Measurements from ENCODE around the gene ANTKMT. TPM values are rescaled to one million over a fixed set of nuclear protein-coding genes. Genes with fewer than 3 reads are reported as not detected.

The ANTKMT gene
- total RNA-seq, 1 experiment from 2014 or later: 55.0 TPM

DNA sequence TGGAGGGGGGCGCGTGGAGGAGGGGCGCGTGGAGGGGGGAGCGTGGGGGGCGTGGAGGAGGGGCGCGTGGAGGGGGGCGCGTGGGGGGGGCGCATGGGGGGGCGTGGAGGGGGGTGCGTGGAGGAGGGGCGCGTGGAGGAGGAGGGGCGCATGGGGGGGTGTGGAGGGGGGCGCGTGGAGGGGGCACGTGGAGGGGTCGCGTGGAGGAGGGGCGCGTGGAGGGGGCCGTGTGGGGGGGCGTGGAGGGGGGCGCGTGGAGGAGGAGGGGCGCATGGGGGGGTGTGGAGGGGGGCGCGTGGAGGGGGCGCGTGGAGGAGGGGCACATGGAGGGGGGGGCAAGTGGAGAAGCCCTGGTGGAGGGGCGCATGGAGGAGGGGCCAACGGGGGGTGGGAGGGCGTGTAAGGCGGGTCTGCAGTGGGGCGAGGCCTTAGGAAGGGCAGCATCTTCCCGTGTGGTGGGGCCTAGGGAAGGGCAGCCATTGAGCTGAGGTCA lies 46.8 kb downstream of the ANTKMT start:
- intact Hi-C loops (cut with micrococcal nuclease; ENCODE audit: unreplicated experiment): no loop called here

DNA sequence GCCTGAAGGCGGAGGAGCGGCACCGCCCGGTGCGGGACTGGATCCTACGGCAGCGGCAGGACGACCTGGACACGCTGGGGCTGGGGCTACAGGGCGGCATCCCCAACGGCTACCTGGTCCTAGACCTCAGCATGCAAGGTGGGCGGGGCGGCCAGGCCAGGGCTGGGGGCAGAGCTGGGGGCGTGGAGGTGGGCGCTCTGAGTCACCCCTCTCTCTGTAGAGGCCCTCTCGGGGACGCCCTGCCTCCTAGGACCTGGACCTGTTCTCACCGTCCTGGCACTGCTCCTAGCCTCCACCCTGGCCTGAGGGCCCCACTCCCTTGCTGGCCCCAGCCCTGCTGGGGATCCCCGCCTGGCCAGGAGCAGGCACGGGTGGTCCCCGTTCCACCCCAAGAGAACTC lies 47.5 kb downstream of the ANTKMT start:
- H2AFZ ChIP-seq: no peak overlapping the region
- BruUV-seq (replicated peaks): no TSS peak
- no peaks in the 10 kb centered on the region for H3K27me3 ChIP-seq (ENCODE audit: insufficient read depth, low read depth)
- H3K36me3 ChIP-seq (ENCODE audit: low read depth): no peaks in the 10 kb centered on the region
- no peaks in the 10 kb centered on the region for H3K9me3 ChIP-seq (ENCODE audit: insufficient read depth, low read depth)
- ChIA-PET CTCF (no interaction called here), POLR2A (ENCODE audit: unreplicated experiment) (no interaction called here)
- DNase-seq: no peak
- H4K20me1 ChIP-seq (ENCODE audit: insufficient read depth): no peaks in the 10 kb centered on the region
- peaks cover 4% of the 10 kb centered on the region; the same call in 1 of the 2 replicates for H3F3A ChIP-seq (ENCODE audit: insufficient read depth, low read depth)
- intact Hi-C loops (cut with micrococcal nuclease; ENCODE audit: unreplicated experiment): no loop called here
- no peaks in the 10 kb centered on the region for H3K79me2 ChIP-seq (ENCODE audit: low read depth)
- no peak overlapping the region for H3K4me3 ChIP-seq
- H3K4me2 ChIP-seq: no peak overlapping the region
- no peaks in the 10 kb centered on the region for H3K9me2 ChIP-seq (ENCODE audit: insufficient read depth)
- TF ChIP-seq, protein P1, sequence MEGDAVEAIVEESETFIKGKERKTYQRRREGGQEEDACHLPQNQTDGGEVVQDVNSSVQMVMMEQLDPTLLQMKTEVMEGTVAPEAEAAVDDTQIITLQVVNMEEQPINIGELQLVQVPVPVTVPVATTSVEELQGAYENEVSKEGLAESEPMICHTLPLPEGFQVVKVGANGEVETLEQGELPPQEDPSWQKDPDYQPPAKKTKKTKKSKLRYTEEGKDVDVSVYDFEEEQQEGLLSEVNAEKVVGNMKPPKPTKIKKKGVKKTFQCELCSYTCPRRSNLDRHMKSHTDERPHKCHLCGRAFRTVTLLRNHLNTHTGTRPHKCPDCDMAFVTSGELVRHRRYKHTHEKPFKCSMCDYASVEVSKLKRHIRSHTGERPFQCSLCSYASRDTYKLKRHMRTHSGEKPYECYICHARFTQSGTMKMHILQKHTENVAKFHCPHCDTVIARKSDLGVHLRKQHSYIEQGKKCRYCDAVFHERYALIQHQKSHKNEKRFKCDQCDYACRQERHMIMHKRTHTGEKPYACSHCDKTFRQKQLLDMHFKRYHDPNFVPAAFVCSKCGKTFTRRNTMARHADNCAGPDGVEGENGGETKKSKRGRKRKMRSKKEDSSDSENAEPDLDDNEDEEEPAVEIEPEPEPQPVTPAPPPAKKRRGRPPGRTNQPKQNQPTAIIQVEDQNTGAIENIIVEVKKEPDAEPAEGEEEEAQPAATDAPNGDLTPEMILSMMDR (conservative IDR thresholded peaks at IDR 0.05): no peak
- TF ChIP-seq EZH2 (IDR thresholded peaks at IDR 0.05; ENCODE audit: low read depth): no peak
- no peak overlapping the region for H3K27ac ChIP-seq
- H3K4me1 ChIP-seq (replicated peaks; ENCODE audit: insufficient read depth): no peaks in the 10 kb centered on the region

More for the DNA sequence above, 46.8 kb downstream of the ANTKMT start:
- Histone ChIP-seq H3K27ac (no peak overlapping the region), H3K36me3 (ENCODE audit: low read depth) (no peaks in the 10 kb centered on the region), H3F3A (ENCODE audit: insufficient read depth, low read depth) (peaks cover 4% of the 10 kb centered on the region; the same call in 1 of the 2 replicates), H3K79me2 (ENCODE audit: low read depth) (no peaks in the 10 kb centered on the region), H3K9me3 (ENCODE audit: insufficient read depth, low read depth) (no peaks in the 10 kb centered on the region), H4K20me1 (ENCODE audit: insufficient read depth) (no peaks in the 10 kb centered on the region), H3K27me3 (ENCODE audit: insufficient read depth, low read depth) (no peaks in the 10 kb centered on the region), H3K9me2 (ENCODE audit: insufficient read depth) (no peaks in the 10 kb centered on the region), H3K4me2 (no peak overlapping the region), H3K4me3 (no peak overlapping the region), H2AFZ (no peak overlapping the region), H3K4me1 (replicated peaks; ENCODE audit: insufficient read depth) (no peaks in the 10 kb centered on the region)
- no TSS peak for BruUV-seq (replicated peaks)
- no peak for DNase-seq
- CTCF ChIA-PET: no interaction called here
- POLR2A ChIA-PET (ENCODE audit: unreplicated experiment): no interaction called here
- no peak for TF ChIP-seq EZH2 (IDR thresholded peaks at IDR 0.05; ENCODE audit: low read depth)
- TF ChIP-seq, protein P1 (conservative IDR thresholded peaks at IDR 0.05): no peak

DNA sequence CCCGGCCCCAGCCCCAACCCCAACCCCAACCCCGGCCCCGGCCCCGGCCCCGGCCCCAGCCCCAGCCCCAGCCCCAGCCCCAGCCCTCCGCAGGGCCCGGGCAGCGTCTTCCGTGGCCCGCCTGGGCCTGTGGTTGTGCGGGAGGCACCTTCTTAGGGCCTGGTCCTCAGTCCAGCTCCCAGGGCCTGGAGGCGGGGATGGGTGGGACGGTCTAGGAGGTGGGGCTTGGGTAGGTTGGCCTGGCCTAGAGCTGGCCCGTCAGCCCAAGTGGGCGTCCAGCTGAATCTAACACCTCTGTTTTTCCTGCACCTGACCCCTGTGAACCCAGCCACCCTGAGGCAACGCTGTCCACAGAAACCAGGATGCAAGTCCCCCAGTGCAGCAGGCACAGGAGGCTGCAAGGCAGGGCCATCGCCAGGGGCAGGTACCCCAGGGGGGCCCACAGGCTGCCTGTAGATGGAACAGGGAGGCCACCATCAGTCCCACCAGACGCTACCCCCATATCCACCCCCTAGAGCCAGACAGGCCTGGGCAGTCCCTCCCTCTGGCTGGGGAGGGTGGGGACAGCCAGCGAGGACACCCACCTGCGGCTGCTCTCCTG lies 48.3 kb downstream of the ANTKMT start:
- Histone ChIP-seq H2AFZ (no peak overlapping the region), H3K4me2 (no peak overlapping the region), H3K79me2 (ENCODE audit: low read depth) (no peaks in the 10 kb centered on the region), H3K4me3 (no peak overlapping the region), H3F3A (ENCODE audit: insufficient read depth, low read depth) (peaks cover 4% of the 10 kb centered on the region; the same call in 1 of the 2 replicates), H3K27ac (no peak overlapping the region), H3K36me3 (ENCODE audit: low read depth) (no peaks in the 10 kb centered on the region), H3K4me1 (replicated peaks; ENCODE audit: insufficient read depth) (no peaks in the 10 kb centered on the region), H3K9me2 (ENCODE audit: insufficient read depth) (no peaks in the 10 kb centered on the region), H3K27me3 (ENCODE audit: insufficient read depth, low read depth) (no peaks in the 10 kb centered on the region), H4K20me1 (ENCODE audit: insufficient read depth) (no peaks in the 10 kb centered on the region), H3K9me3 (ENCODE audit: insufficient read depth, low read depth) (no peaks in the 10 kb centered on the region)
- no TSS peak for BruUV-seq (replicated peaks)
- no peak for TF ChIP-seq EZH2 (IDR thresholded peaks at IDR 0.05; ENCODE audit: low read depth)
- TF ChIP-seq, protein P1 (conservative IDR thresholded peaks at IDR 0.05): no peak
- DNase-seq: no peak
- CTCF ChIA-PET: interaction anchor here (0.6 kb wide), 1 partner anchor 50 kb away, joined by 5 read pairs; no protein-coding TSS in a partner anchor
- POLR2A ChIA-PET (ENCODE audit: unreplicated experiment): interaction anchor here (0.6 kb wide), 1 partner anchor 9 kb away, joined by 4 read pairs; the partner anchor contains the start of gene MSLN
- intact Hi-C loops (cut with micrococcal nuclease; ENCODE audit: unreplicated experiment): no loop called here

All from PC-9 (cell line).